ENCODE measurements around the gene MAGI2.
"Not testable (repeated sequence)": the region's sequence is repeated elsewhere in the genome, so short reads cannot be mapped to it uniquely, and the experiment has no call there.

The MAGI2 gene

DNA sequence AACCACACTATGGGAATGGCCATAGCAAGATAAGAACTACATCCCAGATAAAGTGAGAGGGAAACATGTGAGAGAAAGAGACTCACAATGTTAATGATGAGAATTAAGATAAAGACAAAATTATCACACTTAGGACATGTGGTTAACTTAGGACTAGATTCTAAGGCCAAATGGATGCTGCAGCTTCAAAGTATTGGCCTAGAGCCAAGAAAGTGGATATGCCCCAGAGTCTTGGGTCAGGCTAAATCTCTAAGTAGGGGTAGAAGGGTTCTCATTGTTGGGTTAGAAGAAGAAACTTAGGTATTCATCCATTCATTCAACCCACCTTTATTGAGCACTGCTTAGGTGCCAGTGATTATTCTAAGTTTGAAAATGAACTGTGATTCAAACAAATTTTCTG lies 836.9 kb downstream of the MAGI2 start:
- DNase-seq = no peak

DNA sequence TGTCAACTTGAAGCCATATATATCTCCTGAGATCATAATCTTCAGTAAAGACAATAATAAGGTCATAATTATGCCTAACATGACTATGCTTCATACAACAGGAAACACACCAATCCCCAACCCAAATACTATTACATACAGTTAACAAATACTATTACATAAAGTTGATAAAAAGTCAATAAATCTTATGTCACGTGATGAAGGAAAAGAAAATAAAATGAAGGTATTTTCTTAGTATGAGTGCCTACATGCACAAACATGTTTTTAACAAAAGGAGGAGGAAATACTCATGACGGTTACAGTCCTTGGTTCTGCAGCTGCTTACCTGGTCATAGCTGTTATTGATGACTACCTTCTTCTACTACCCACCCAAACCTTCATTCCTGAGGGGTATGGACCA lies 844.2 kb downstream of the MAGI2 start:
- no peak for DNase-seq

DNA sequence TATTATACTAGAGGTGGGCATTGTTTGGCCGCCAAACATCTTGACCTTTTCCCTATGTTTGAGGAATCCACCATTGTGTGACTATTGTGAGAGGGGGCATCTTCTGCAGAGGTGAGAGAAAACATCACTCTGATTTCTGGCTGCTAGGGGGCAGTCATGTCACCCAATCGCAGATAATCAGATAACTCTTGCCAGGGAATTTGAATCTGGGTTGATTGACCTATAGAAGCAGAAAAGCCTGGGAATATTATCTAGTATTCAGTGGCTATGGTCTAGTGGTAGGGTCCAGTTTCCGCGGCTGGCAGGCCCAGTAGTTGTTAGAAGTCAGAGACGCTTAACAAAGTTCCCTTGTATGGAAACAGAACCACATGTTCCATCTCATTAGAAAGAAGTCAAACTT lies 846.4 kb downstream of the MAGI2 start:
- DNase-seq = no peak

DNA sequence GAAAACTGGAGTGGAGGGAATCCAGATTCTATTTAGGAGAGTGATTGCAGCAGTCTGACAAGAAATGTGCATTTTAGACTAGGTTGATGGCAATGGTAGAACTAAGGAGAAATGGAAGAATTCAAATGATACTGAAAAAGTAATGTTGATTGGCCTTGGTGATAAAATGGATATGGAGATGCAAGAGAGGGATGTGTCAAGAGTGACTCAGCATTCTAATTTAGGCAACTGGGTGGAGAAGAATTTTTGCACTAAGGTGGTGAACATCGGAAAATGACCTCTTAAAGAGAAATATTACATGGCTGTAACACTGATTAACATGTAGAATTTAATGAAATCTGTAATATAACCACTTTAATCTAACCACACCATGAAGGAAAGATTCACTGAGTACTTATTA lies 848.3 kb downstream of the MAGI2 start:
- peak; percentile 37 for DNase-seq

DNA sequence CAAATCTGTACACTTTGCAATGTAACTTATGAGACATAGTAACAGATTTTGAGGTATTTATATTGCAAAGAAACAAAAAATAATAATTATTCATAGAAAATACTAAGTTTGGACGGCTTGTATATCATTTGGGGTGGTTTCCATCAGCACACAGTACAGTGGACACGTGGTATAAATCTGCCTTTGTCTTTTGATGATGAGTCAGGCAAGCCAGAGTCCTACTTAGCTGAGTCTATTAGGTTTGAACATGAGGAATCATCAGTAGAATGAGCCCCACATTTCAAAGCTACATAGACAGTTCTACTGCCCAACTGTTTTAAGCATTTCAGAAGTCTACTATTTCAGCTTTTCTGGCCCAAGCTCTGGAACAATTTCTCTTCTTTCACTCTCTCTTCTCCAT lies 851.7 kb downstream of the MAGI2 start:
- peak; percentile 30 for DNase-seq

GRCh38 chr7:78594156-78594555 lies 859.3 kb downstream of the MAGI2 start:
- peak; percentile 77 for DNase-seq

DNA sequence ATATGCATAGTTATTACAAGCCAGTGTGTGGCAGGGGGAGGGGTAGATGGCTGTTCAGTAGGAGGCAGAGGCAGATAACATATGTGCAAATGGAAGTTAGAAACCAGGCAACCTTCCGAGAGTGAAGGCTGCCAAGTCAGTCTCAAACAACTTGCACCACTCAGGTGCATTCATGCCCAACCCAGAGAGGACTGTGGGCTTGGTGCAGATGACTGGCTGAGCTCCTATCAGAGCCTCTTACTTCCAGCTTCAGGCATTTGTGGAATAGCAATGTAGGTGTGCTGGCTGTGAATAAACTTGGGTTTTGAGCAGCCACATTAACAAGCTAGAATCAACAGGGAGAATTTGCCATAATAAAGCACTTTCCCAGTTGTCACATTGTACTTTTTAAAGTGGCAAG lies 865.1 kb downstream of the MAGI2 start:
- DNase-seq = no peak

DNA sequence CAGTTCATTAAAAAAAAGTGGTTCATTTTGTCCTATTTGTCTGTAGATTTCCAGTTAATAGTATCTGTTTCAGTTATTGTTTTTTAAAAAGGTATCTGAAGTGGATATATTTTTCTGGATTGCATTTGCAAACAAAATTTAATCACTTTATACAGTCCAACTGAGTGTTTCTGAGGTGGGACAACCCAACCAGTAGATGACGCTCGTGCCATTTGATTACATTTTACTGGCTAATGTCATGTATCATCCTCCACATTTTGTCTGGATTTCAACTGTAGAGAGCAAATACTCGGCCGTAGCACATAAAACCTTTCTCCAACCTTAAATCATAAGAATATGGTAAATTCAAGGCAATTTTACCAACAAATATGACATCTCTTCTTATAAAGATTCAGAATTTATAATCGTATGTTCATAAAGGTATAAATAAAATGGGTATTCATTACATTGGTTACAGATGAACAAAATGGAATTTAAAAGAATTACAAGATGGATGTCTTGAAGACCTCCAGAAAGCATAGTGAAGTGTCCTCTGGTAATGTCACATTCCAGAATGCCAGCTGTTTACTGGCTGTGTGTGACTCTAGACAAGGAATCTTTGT lies 865.9 kb downstream of the MAGI2 start:
- peak; percentile 22 for DNase-seq

- DNase-seq = no peak
Observed at GRCh38 chr7:78585980-78586379, 867.5 kb downstream of the MAGI2 start.

GRCh38 chr7:78578686-78579085 lies 874.8 kb downstream of the MAGI2 start:
- no peak for DNase-seq

DNA sequence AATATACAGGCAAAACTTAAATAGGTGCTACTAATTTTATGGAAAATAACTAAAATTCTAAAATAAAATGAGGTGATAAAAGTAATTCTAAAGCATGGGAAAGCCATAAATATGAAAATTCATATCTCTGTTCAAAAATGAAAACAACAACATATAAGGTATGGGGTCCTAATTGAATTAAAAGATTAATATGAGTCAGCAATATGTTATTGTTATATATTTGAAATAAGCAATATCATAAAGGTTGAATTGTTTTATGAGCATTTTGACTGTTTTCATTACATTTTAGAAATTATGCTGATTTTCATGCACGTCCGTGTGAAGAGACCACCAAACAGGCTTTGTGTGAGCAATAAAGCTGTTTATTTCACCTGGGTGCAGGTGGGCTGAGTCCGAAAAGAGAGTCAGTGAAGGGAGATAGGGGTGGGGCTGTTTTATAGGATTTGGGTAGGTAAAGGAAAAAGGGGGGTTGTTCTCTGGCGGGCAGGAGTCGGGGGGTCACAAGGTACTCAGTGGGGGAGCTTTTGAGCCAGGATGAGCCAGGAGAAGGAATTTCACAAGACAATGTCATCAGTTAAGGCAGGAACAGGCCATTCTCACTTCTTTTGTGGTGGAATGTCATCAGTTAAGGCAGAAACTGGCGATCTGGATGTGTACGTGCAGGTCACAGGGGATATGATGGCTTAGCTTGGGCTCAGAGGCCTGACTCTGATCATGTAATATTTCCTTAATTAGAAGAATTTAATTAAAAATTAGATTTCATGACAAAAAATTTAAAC lies 876.1 kb downstream of the MAGI2 start:
- not testable (repeated sequence) for DNase-seq

GRCh38 chr7:78576236-78576635 lies 877.2 kb downstream of the MAGI2 start:
- peak; percentile 35 for DNase-seq

DNA sequence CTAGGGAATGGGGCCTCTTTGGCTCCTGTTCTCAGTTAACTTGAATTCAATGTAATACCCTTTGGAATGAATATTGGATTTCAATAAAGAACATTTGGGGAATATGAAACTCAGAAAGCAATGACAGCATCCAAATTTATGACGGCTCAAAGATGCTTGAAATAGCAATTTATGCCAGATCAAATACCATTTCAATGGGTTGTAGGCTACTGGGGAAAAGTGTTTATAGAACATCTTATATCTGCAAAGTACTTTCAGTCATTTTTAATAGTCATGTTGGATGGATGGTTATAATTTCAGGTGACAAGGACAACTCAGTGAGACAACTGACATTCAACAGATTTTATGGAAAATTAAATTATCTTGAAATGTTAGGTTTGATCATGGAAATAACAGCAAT lies 882.2 kb downstream of the MAGI2 start:
- no peak for DNase-seq

GRCh38 chr7:78568690-78569089 lies 884.8 kb downstream of the MAGI2 start:
- no peak for DNase-seq

DNA sequence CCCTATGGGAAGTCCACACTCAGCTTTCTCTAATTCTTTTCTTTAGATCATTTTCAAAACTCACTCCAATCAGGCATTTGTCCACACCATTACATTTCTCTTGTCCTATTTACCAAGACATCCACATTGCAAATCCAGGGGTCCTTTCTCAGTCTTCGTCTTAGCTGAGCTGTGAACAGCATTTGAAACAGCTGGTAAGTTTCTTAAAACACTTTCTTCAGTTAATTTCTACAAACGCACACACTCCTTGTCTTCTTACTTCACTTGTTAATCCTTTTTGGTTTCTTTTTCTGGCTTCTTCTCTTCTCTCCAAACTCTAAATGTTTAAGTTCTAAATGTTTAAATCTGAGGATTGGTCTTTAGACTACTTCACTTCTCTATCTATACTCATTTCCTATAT lies 885.6 kb downstream of the MAGI2 start:
- DNase-seq = no peak

GRCh38 chr7:78565784-78566183 lies 887.7 kb downstream of the MAGI2 start:
- DNase-seq = no peak

DNA sequence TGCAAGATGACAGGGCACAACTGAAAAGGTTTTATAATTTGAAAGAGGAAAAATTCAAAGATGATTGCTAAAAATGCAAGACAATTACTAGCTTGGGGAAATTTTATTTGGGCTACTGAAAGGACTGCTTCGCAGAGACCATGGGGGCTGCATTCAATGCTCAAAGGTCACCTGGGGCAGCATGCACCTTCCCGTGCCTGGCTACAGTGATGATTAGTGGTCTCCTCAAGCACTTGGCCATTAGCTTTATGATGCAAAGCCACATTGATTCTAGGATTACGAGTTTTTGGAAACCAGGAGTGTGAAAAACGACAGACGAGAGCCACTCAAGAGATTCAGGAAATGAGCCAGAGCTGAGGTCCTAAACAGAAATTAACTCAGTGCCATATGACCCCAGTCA lies 890.3 kb downstream of the MAGI2 start:
- DNase-seq = no peak

DNA sequence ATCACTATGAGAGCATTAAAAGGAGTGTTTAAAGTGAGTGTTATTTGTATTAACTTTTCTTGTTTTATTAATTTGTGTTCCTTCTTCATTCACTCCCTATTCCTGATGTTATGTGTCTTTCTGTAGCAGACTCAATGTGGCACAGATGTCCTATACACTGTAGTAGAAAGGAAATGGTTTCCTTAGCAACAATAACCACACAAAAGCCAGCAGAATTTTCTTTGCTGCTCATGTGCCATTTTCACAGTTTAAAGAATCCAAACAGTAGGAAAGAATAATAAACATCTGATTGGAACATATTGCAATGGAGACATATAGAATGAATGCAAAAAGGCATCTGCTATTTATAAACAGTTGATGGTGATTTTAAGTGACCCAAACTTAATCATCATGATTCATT lies 891.3 kb downstream of the MAGI2 start:
- DNase-seq = peak; percentile 29

GRCh38 chr7:78558566-78558965 lies 894.9 kb downstream of the MAGI2 start:
- no peak for DNase-seq

DNA sequence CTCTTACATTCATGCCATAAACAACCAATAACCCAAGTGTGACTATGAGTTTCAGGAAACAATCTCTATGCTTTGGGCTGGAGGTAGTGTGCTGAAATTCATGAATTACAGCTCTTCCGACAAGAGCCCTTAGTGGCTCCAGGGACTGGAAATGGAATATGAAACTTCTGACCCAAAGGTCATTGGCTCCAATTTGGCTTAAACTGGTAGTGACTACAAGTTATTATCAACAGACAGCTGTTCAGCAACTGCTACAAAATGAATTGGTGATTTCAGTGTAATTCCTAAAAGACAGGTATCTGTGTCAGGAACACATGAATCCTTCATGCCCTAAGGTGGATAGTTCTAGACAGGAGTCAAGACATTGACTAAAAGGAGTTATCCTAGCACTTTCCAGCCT lies 909.5 kb downstream of the MAGI2 start:
- no peak for DNase-seq

DNA sequence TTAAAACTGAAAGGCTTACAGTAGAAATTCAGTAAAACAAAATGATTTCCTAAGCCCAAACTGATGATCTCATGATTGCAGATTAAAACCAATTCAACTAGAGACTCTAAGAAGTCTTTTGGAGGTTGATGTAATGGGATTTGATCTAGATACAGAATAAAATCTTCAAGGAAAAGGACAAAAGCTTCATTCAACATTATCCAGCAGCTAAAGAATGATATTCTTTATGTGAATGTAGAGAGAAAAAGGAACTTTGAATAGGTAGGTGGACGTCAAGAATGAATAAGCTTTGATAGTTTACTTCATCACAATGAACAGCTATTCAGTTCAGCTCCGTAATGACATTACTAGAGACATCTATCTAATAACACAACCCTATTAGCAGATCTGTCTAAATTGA lies 910.5 kb downstream of the MAGI2 start:
- no peak for DNase-seq

GRCh38 chr7:78542541-78542940 lies 910.9 kb downstream of the MAGI2 start:
- DNase-seq = no peak

GRCh38 chr7:78539825-78540224 lies 913.6 kb downstream of the MAGI2 start:
- DNase-seq = no peak

DNA sequence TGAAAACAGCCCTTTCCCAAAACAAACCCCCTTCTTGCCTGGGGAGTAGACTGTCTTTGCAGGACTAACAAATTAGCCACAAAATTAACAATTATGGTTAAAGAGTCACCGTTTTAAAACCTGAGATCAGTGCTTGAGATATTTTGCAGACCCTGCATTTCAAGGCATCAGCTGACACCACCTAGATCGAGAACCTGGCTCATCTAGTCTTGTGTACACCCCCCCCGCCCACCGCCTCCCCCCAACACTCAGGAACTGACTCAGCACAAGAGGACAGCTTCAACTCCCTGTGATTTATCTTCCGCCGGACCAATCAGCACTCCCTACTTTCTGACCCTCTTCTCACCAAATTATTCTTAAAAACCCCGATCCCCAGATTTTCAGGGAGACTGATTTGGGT lies 917.8 kb downstream of the MAGI2 start:
- DNase-seq = no peak

DNA sequence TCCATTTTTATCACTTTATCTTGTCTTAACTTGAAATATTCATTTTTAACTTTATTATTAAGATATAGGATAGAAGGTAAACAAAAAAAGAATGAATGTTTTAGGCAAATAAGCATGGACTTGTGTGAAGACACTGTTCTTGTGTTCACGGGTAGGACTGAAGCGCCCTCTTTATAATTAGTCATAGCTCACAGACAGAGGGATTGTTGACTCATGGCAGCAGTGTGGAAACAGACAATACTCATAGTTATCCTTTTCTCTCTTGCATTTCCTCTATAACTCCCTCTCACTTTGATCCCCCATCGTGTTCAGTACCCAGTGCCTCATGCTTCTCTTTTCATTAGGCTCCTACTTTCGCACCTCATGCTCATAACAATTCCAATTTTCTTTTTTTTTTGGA lies 923.1 kb downstream of the MAGI2 start:
- DNase-seq = peak; percentile 89

Data from fibroblast of skin of back (primary cell).